Muscle layer of colon (tissue), 2 donors: ENCODE results near the gene STIL.

Experiments used
- H3K27ac ChIP-seq: one replicate; pipeline ENCODE4 v1.7.0; 2013; ENCODE audit warnings: low read depth, mild to moderate bottlenecking, low read length, moderate library complexity
- H3K27me3 ChIP-seq, 2 donors: one replicate each; pipeline ENCODE4 v1.7.0; 2013; ENCODE audit warnings: low read length in 2 of 2, mild to moderate bottlenecking in 2 of 2; ENCODE audit not compliant: insufficient read depth in 2 of 2, control insufficient read depth in 1 of 2
- H3K36me3 ChIP-seq: one replicate; pipeline ENCODE4 v1.7.0; 2013; ENCODE audit warnings: mild to moderate bottlenecking, low read length; ENCODE audit not compliant: insufficient read depth
- H3K4me1 ChIP-seq: one replicate; pipeline ENCODE4 v1.7.0; 2013; ENCODE audit warnings: mild to moderate bottlenecking, low read length; ENCODE audit not compliant: insufficient read depth
- H3K4me3 ChIP-seq, 2 donors: one replicate each; pipeline ENCODE4 v1.7.0; 2013; ENCODE audit warnings: low read length in 2 of 2, low read depth in 1 of 2, mild to moderate bottlenecking in 1 of 2, moderate library complexity in 1 of 2
- H3K9ac ChIP-seq: one replicate; pipeline ENCODE4 v1.7.0; 2013; ENCODE audit warnings: low read length
- H3K9me3 ChIP-seq: one replicate; pipeline ENCODE4 v1.7.0; 2013; ENCODE audit warnings: mild to moderate bottlenecking, low read length
- donor health status: abdominal sarcoma.
- donor health status: Adenocarcinoma of cecum.

The STIL gene

GRCh38 chr1:47225430-47226100, 88.4 kb downstream of the STIL start:
- no peaks in the 10 kb centered on the region for H3K9me3 ChIP-seq
- peak overlapping the region in 1 of 2 donors; percentile 14 for H3K4me3 ChIP-seq
- no peak overlapping the region for H3K27ac ChIP-seq
- no peaks in the 10 kb centered on the region for H3K4me1 ChIP-seq
- no peaks in the 10 kb centered on the region for H3K36me3 ChIP-seq
- peaks cover 70 to 79% of the 10 kb centered on the region in 2 donors for H3K27me3 ChIP-seq
- no peak overlapping the region for H3K9ac ChIP-seq

- Histone ChIP-seq H3K27me3 (peaks cover 63 to 72% of the 10 kb centered on the region in 2 donors), H3K9me3 (no peaks in the 10 kb centered on the region), H3K9ac (no peak overlapping the region), H3K36me3 (no peaks in the 10 kb centered on the region), H3K4me1 (no peaks in the 10 kb centered on the region), H3K27ac (no peak overlapping the region), H3K4me3 (no peak overlapping the region)
Measured at GRCh38 chr1:47224676-47225399, 89.1 kb downstream of the STIL start.

- H3K9me3 ChIP-seq: no peaks in the 10 kb centered on the region
- no peak overlapping the region for H3K9ac ChIP-seq
- H3K4me3 ChIP-seq: no peak overlapping the region
- H3K4me1 ChIP-seq: no peaks in the 10 kb centered on the region
- H3K27me3 ChIP-seq: peaks cover 56 to 64% of the 10 kb centered on the region in 2 donors
- H3K27ac ChIP-seq: no peak overlapping the region
- H3K36me3 ChIP-seq: no peaks in the 10 kb centered on the region
Measured at GRCh38 chr1:47223921-47224675, 89.8 kb downstream of the STIL start.

- H3K27ac ChIP-seq: no peak overlapping the region
- H3K4me3 ChIP-seq: no peak overlapping the region
- H3K36me3 ChIP-seq: no peaks in the 10 kb centered on the region
- H3K9ac ChIP-seq: no peak overlapping the region
- H3K27me3 ChIP-seq: peaks cover 48 to 57% of the 10 kb centered on the region in 2 donors
- no peaks in the 10 kb centered on the region for H3K4me1 ChIP-seq
- no peaks in the 10 kb centered on the region for H3K9me3 ChIP-seq
Measured at GRCh38 chr1:47223174-47223920, 90.6 kb downstream of the STIL start.

GRCh38 chr1:47222476-47222875, 91.5 kb downstream of the STIL start:
- H3K9me3 ChIP-seq: no peaks in the 10 kb centered on the region
- H3K27ac ChIP-seq: no peak overlapping the region
- H3K36me3 ChIP-seq: no peaks in the 10 kb centered on the region
- H3K4me3 ChIP-seq: no peak overlapping the region
- no peak overlapping the region for H3K9ac ChIP-seq
- H3K4me1 ChIP-seq: no peaks in the 10 kb centered on the region
- peaks cover 39 to 48% of the 10 kb centered on the region in 2 donors for H3K27me3 ChIP-seq

GRCh38 chr1:47219590-47220220, 94.2 kb downstream of the STIL start:
- H3K9me3 ChIP-seq: no peaks in the 10 kb centered on the region
- H3K27ac ChIP-seq: no peak overlapping the region
- no peak overlapping the region for H3K4me3 ChIP-seq
- H3K9ac ChIP-seq: no peak overlapping the region
- peaks cover 20 to 24% of the 10 kb centered on the region in 2 donors for H3K27me3 ChIP-seq
- no peaks in the 10 kb centered on the region for H3K36me3 ChIP-seq
- no peaks in the 10 kb centered on the region for H3K4me1 ChIP-seq

- Histone ChIP-seq H3K27me3 (peaks cover 13 to 17% of the 10 kb centered on the region in 2 donors), H3K9ac (no peak overlapping the region), H3K36me3 (no peaks in the 10 kb centered on the region), H3K4me3 (no peak overlapping the region), H3K27ac (no peak overlapping the region), H3K4me1 (no peaks in the 10 kb centered on the region), H3K9me3 (no peaks in the 10 kb centered on the region)
Measured at GRCh38 chr1:47219001-47219400, 94.9 kb downstream of the STIL start.

GRCh38 chr1:47216278-47217059, 97.5 kb downstream of the STIL start:
- no peaks in the 10 kb centered on the region for H3K4me1 ChIP-seq
- H3K27ac ChIP-seq: no peak overlapping the region
- H3K4me3 ChIP-seq: no peak overlapping the region
- no peaks in the 10 kb centered on the region for H3K27me3 ChIP-seq
- no peak overlapping the region for H3K9ac ChIP-seq
- H3K36me3 ChIP-seq: no peaks in the 10 kb centered on the region
- H3K9me3 ChIP-seq: no peaks in the 10 kb centered on the region

- Histone ChIP-seq H3K4me1 (no peaks in the 10 kb centered on the region), H3K4me3 (no peak overlapping the region), H3K9ac (no peak overlapping the region), H3K9me3 (no peaks in the 10 kb centered on the region), H3K36me3 (no peaks in the 10 kb centered on the region), H3K27me3 (no peaks in the 10 kb centered on the region), H3K27ac (no peak overlapping the region)
Measured at GRCh38 chr1:47215713-47216112, 98.2 kb downstream of the STIL start.

- no peak overlapping the region for H3K27ac ChIP-seq
- H3K4me3 ChIP-seq: no peak overlapping the region
- H3K27me3 ChIP-seq: no peaks in the 10 kb centered on the region
- no peak overlapping the region for H3K9ac ChIP-seq
- no peaks in the 10 kb centered on the region for H3K36me3 ChIP-seq
- no peaks in the 10 kb centered on the region for H3K9me3 ChIP-seq
- no peaks in the 10 kb centered on the region for H3K4me1 ChIP-seq
Measured at GRCh38 chr1:47214549-47214948, 99.4 kb downstream of the STIL start.
